GM18511 (cell line): ENCODE data around the gene RENBP.

Experiments used
- ATAC-seq: cut with Tn5 transposase; IDR thresholded peaks from one replicate; pipeline ENCODE4 v1.9.1; 2021; ENCODE audit warnings: mild to moderate bottlenecking, moderate library complexity; ENCODE audit not compliant: unreplicated experiment

The RENBP gene

GRCh38 chrX:153954558-153955227, 10.2 kb upstream of the RENBP start:
- ATAC-seq = no peak

GRCh38 chrX:153953892-153954557, 9.6 kb upstream of the RENBP start:
- no peak for ATAC-seq

DNA sequence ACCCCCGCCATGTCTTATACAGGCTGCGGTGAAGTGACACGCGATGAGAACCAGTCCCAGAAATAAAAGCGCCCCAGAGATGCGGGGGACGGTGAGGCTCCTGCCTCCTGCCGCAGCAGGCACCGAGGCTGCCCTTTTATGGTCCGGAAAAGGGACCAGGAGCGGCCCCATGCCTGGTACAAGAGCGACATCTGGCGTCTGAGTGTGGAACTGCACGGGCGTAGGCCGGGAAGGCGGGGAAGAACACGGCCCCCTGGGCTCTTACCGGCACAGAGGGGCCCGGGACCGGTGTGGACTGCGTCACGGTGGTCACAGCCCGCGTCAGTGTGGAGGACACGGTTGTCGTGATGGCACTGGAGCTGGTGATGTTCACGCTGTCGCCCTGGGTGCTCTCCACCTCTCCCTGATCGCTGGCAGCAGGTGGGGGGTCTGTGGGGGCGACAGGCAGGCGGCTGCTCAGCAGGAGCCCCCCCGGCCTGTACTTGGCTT, 8.9 kb upstream of the RENBP start:
- peak; percentile 55 for ATAC-seq

GRCh38 chrX:153952373-153953026, 8.1 kb upstream of the RENBP start:
- ATAC-seq = no peak

DNA sequence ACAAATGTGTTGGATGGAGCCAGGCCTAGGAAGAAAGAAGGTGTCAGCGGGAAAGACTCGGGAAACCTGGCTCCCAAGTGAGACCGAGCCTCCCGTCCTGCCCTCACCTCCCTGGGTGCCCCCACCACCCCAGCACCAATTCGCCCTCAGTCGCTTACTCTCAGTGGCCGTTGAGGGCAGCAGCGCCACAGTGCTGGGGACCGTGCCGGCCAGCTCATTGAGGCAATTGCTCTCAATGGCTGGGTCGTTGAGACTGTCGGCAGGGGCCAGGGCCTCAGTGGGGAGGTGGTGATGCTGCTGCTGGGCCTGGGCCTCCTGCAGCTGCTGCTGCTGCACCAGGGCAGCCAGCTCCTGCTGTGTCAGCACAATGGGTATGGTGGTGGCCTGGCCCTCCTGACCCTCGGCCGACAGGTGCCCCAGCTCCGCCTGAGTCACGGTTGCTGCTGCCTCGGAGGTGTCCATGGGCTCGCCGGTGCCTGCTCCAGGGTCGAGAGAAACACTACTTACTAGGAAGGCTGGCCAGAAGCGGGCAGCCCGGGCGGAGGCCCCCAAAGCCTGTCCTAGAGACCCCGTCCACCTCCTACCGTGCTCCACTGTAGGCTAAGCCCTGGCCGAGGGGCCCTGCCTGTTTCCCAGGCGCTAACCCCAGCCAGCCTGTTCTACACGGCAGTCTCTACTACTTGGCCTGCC, 7.4 kb upstream of the RENBP start:
- ATAC-seq = no peak

- no peak for ATAC-seq
Observed at GRCh38 chrX:153950127-153950526, 5.7 kb upstream of the RENBP start.

- no peak for ATAC-seq
Observed at GRCh38 chrX:153948847-153949805, 4.7 kb upstream of the RENBP start.

DNA sequence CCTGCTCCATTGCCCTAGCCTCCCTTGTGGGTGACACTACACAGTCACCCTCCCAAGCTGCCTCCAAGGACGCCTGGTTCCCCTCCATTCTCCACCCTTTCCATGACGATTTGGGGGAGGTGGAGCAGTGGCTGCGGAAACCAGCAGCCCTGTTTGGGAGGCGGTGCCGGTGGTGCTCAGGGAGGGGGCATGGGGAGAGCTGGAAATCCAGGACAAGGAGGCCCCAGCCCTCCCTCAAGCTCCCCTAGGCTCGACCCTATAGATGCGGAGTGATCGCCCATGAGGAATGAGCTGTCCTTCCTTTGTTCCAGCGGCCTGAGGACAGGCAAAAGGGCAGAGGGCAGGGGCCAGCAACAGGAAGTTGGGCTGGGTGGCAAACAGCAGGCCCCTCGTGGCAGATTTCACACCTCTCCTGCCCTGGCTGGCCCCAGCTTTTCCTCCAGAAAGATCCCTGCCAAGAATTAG, 3.6 kb upstream of the RENBP start:
- ATAC-seq = no peak

- ATAC-seq = peak; percentile 84
Observed at GRCh38 chrX:153947009-153947769, 2.7 kb upstream of the RENBP start.

- ATAC-seq = no peak
Observed at GRCh38 chrX:153945956-153946943, 1.8 kb upstream of the RENBP start.

DNA sequence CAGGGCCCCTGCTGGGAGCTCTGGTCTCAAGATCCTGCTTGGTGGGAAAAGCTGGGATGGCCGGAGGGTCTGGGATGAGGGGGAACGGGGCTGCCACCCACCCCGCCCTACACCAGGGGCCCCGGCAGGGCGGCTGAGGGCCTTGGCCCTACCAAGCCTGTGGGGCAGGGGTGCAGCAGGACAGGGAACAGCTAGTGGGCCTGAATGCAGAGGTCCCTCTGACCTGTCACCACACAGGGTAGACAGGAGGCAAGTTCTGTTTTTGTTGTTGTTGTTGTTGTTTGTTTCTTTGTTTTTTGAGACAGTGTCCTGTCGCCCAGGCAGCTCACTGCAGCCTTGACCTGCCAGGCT, 332 bp upstream of the RENBP start:
- no peak for ATAC-seq

GRCh38 chrX:153941336-153942252, 2.8 kb downstream of the RENBP start:
- ATAC-seq = no peak

DNA sequence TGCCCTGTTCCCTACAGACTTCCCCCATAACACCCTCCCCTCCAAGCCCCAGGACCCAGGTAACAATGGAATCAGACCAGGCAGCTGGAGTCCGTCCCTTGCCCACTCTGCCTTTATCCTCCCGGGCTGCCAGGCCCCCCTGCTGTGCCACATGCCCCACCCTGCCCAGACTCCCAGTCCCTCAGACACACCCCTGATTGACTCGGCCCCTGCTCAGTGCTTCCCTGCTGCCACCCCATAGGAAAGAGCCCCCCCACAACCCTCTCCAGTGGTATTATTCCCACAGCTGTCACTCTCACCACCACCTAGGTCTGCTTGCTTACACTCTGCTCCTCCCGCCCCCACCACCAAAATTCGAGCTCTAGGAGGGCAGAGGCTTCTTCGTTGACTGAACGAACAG, 4.9 kb downstream of the RENBP start:
- no peak for ATAC-seq

- ATAC-seq = no peak
Observed at GRCh38 chrX:153938226-153938786, 6.1 kb downstream of the RENBP start.

- no peak for ATAC-seq
Observed at GRCh38 chrX:153937056-153937455, 7.4 kb downstream of the RENBP start.

DNA sequence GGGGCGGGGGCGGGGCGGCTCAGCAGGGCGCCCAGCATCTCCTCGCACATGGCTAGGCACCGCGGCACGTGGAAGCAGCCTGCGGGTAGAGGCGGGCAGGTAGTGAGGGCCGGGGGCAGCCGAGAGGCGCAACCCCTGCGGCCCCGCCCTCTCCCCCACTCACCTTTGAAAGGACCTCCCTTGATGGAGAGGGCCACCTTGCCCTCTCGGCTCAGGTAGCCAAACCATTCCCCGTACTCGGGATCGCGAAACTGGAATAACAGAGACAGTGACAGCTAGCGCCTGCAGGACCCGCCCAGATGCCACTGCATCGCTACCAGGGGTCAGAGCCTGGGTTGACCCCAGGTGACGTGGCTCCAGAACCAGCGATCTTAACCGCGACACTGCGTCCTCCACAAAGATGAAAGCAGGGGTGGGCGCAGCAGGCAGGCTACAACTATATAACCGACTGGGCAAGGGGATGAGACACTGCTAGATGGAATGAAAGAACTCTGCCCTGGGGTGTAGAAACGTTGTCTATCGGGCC, 9.1 kb downstream of the RENBP start:
- ATAC-seq = no peak
